GM21717 (cell line): Measurements from ENCODE around the gene PRDM13.
"Not testable (repeated sequence)": the region's sequence is repeated elsewhere in the genome, so short reads cannot be mapped to it uniquely, and the experiment has no call there.

Source experiments
- ATAC-seq: cut with Tn5 transposase; IDR thresholded peaks from one replicate; pipeline ENCODE4 v1.9.1; 2021; ENCODE audit warnings: mild to moderate bottlenecking, moderate library complexity; ENCODE audit not compliant: unreplicated experiment

Gene PRDM13

GRCh38 chr6:99606656-99607415, at the start of gene PRDM13:
Gene PRDM13, plus strand, starts transcription at chr6:99606833. Its CDS starts 202 bp downstream, at chr6:99607035.
- ATAC-seq: no peak

GRCh38 chr6:99559057-99559456, 47.6 kb upstream of the PRDM13 start:
- ATAC-seq: no peak

- ATAC-seq: no peak
Measured at GRCh38 chr6:99560668-99561067, 46.0 kb upstream of the PRDM13 start.

GRCh38 chr6:99563056-99563723, 43.4 kb upstream of the PRDM13 start:
- no peak for ATAC-seq

- peak; percentile 98 for ATAC-seq
Measured at GRCh38 chr6:99568103-99568933, 38.3 kb upstream of the PRDM13 start, which contains the start of gene CCNC. Gene CCNC, minus strand, starts transcription at chr6:99568660. Its CDS starts 133 bp downstream, at chr6:99568527.

- no peak for ATAC-seq
Measured at GRCh38 chr6:99573980-99574617, 32.5 kb upstream of the PRDM13 start.

- ATAC-seq: no peak
Measured at GRCh38 chr6:99575544-99576227, 30.9 kb upstream of the PRDM13 start.

- no peak for ATAC-seq
Measured at GRCh38 chr6:99579781-99580180, 26.9 kb upstream of the PRDM13 start.

GRCh38 chr6:99587792-99588191, 18.8 kb upstream of the PRDM13 start:
- no peak for ATAC-seq

- ATAC-seq: peak; percentile 96
Measured at GRCh38 chr6:99588618-99589289, 17.9 kb upstream of the PRDM13 start.

GRCh38 chr6:99589290-99589672, 17.4 kb upstream of the PRDM13 start:
- peak; percentile 34 for ATAC-seq

- no peak for ATAC-seq
Measured at GRCh38 chr6:99589907-99590493, 16.6 kb upstream of the PRDM13 start.

GRCh38 chr6:99590728-99591672, 15.6 kb upstream of the PRDM13 start:
- ATAC-seq: no peak

- ATAC-seq: no peak
Measured at GRCh38 chr6:99591673-99592364, 14.8 kb upstream of the PRDM13 start.

- no peak for ATAC-seq
Measured at GRCh38 chr6:99592900-99593299, 13.7 kb upstream of the PRDM13 start.

GRCh38 chr6:99594696-99595095, 11.9 kb upstream of the PRDM13 start:
- ATAC-seq: not testable (repeated sequence)

GRCh38 chr6:99602520-99603420, 3.9 kb upstream of the PRDM13 start:
- no peak for ATAC-seq
